CD4-positive, alpha-beta T cell treated with Interleukin-15 for 4 hours (primary cell): ENCODE data around the gene LIPA.

Experiments
- DNase-seq: peaks from one replicate; pipeline ENCODE4 v3.0.0-alpha.2; 2020; ENCODE audit warnings: low spot score

LIPA gene

GRCh38 chr10:89240519-89240918, 11.1 kb downstream of the LIPA start:
- no peak for DNase-seq

- DNase-seq, result no peak
Observed at GRCh38 chr10:89238956-89239644, 12.5 kb downstream of the LIPA start.

GRCh38 chr10:89237849-89238248, 13.7 kb downstream of the LIPA start:
- DNase-seq, result no peak

GRCh38 chr10:89236226-89236797, 15.3 kb downstream of the LIPA start:
- no peak for DNase-seq

- no peak for DNase-seq
Observed at GRCh38 chr10:89235073-89235798, 16.3 kb downstream of the LIPA start.

- DNase-seq, result no peak
Observed at GRCh38 chr10:89233033-89233432, 18.5 kb downstream of the LIPA start.

GRCh38 chr10:89228962-89229361, 22.6 kb downstream of the LIPA start:
- no peak for DNase-seq

- no peak for DNase-seq
Observed at GRCh38 chr10:89228146-89228545, 23.4 kb downstream of the LIPA start.

GRCh38 chr10:89226891-89227290, 24.7 kb downstream of the LIPA start:
- no peak for DNase-seq

- no peak for DNase-seq
Observed at GRCh38 chr10:89224739-89225443, 26.7 kb downstream of the LIPA start.

- DNase-seq, result no peak
Observed at GRCh38 chr10:89221919-89222318, 29.7 kb downstream of the LIPA start.

GRCh38 chr10:89219513-89220218, 31.9 kb downstream of the LIPA start:
- DNase-seq, result no peak

- DNase-seq, result peak; percentile 75
Observed at GRCh38 chr10:89217057-89217990, 34.3 kb downstream of the LIPA start.

GRCh38 chr10:89216056-89216455, 35.5 kb downstream of the LIPA start:
- DNase-seq, result no peak

GRCh38 chr10:89215511-89215910, 36.1 kb downstream of the LIPA start:
- DNase-seq, result no peak

GRCh38 chr10:89214566-89215165, 36.9 kb downstream of the LIPA start:
- no peak for DNase-seq

- DNase-seq, result peak; percentile 58
Observed at GRCh38 chr10:89213191-89213808, 38.3 kb downstream of the LIPA start.

- no peak for DNase-seq
Observed at GRCh38 chr10:89210794-89211425, 40.7 kb downstream of the LIPA start.

GRCh38 chr10:89209718-89210117, 41.9 kb downstream of the LIPA start:
- DNase-seq, result no peak
